A549 (cell line): ENCODE results near the gene PIAS4. TPM values are rescaled to one million over a fixed set of nuclear protein-coding genes. Genes with fewer than 3 reads are reported as not detected.
A peak's percentile ranks its signal among the peaks of the same experiment; 100 is the strongest.

Experiments used
- ATAC-seq, 2 experiments: fragments of 200-7000 bp in 1 of 2; fragments of >200 bp in 1 of 2; cut with Nextera tagmentation in 1 of 2; cut with Tn5 transposase in 1 of 2; 3 replicates each; pipeline versions ENCODE4 v1.8.0 to v1.9.1; 2018 to 2020; ENCODE audit warnings: mild to moderate bottlenecking in 1 of 2, moderate library complexity in 1 of 2
- CTCF ChIA-PET: fragments of 300-600 bp; sonication (Branson Sonifier 250); formaldehyde crosslinking; extraction: SDS; loops from one replicate; lab custom pipeline; 2021; ENCODE audit warnings: antibody characterized with exemption, inconsistent platforms; lab: Yijun Ruan, JAX
- POLR2A ChIA-PET: fragments of 350-600 bp; formaldehyde crosslinking; extraction: SDS; loops from one replicate; lab custom pipeline; 2021; ENCODE audit warnings: antibody characterized with exemption, inconsistent platforms; lab: Yijun Ruan, JAX
- DNase-seq, 2 experiments: peaks; one replicate each; pipeline versions ENCODE4 v3.0.0 to v3.0.0-alpha.2; 2011 to 2016; ENCODE audit warnings: low read depth in 1 of 2, low spot score in 1 of 2
- FAIRE-seq: peaks from 2 replicates; lab custom pipeline; 2011; peaks lifted over from hg19 to GRCh38; lab: Jason Lieb, UNC
- H3K27ac ChIP-seq, 2 experiments: fragments of >200 bp; sonication (Bioruptor Twin); formaldehyde crosslinking; 3 replicates each; pipeline ENCODE4 v1.5.1; 2016 to 2017
- H3K4me1 ChIP-seq: fragments of >200 bp; sonication (Bioruptor Twin); formaldehyde crosslinking; 3 replicates; pipeline ENCODE4 v1.6.1; 2016
- H3K4me2 ChIP-seq: fragments of >200 bp; sonication (Bioruptor Twin); formaldehyde crosslinking; 3 replicates; pipeline ENCODE4 v1.6.1; 2016
- H3K4me3 ChIP-seq: fragments of >200 bp; sonication (Bioruptor Twin); formaldehyde crosslinking; 3 replicates; pipeline ENCODE4 v1.5.1; 2016
- H3K9me3 ChIP-seq: fragments of >200 bp; sonication (Bioruptor Twin); formaldehyde crosslinking; 3 replicates; pipeline ENCODE4 v1.6.1; 2016
- BCL3 ChIP-seq: fragments of >200 bp; sonication (Bioruptor Twin); formaldehyde crosslinking; IDR thresholded peaks from 3 replicates; pipeline ENCODE4 v1.6.1; 2016
- BHLHE40 ChIP-seq: IDR thresholded peaks from 2 replicates; pipeline ENCODE4 v1.6.1; 2012; ENCODE audit warnings: low read depth, low read length, inconsistent platforms
- CBX8 ChIP-seq: fragments of 200-600 bp; sonication (generic); IDR thresholded peaks from 2 replicates; pipeline ENCODE4 v1.6.1; 2016
- EHMT2 ChIP-seq: fragments of 200-600 bp; sonication (generic); IDR thresholded peaks from 2 replicates; pipeline ENCODE4 v1.6.1; 2016; ENCODE audit warnings: antibody characterized with exemption, low read depth, mild to moderate bottlenecking, moderate library complexity
- EP300 ChIP-seq, 2 experiments: fragments of >200 bp; sonication (Bioruptor Twin); formaldehyde crosslinking; IDR thresholded peaks; 2 replicates in 1 of 2; 3 replicates in 1 of 2; pipeline ENCODE4 v1.6.1; 2016 to 2017
- ESRRA ChIP-seq: fragments of 150-350 bp; IDR thresholded peaks from 2 replicates; pipeline ENCODE4 v1.6.1; 2014; ENCODE audit warnings: mild to moderate bottlenecking, low read length, borderline replicate concordance
- FOSL2 ChIP-seq, 2 experiments: fragments of 450-650 bp in 1 of 2; fragments of >200 bp in 1 of 2; sonication (Bioruptor Twin) in 1 of 2; formaldehyde crosslinking; IDR thresholded peaks; 2 replicates each; pipeline versions ENCODE4 v1.5.0 to v1.6.1; 2016 to 2020; ENCODE audit warnings: mild to moderate bottlenecking in 1 of 2, moderate library complexity in 1 of 2
- GATA3 ChIP-seq: IDR thresholded peaks from 2 replicates; pipeline ENCODE4 v1.6.1; 2012; ENCODE audit warnings: borderline replicate concordance
- HDAC2 ChIP-seq: fragments of 200-600 bp; sonication (generic); IDR thresholded peaks from 2 replicates; pipeline ENCODE4 v1.6.1; 2016
- HES2 ChIP-seq: fragments of >200 bp; sonication (Bioruptor Twin); formaldehyde crosslinking; IDR thresholded peaks from 2 replicates; pipeline ENCODE4 v1.6.1; 2016
- HEYL ChIP-seq: fragments of 250-450 bp; sonication (Bioruptor Pico); IDR thresholded peaks from 2 replicates; pipeline ENCODE4 v1.8.0; 2021; ENCODE audit warnings: mild to moderate bottlenecking, moderate library complexity
- HMGXB4 ChIP-seq: fragments of 250-450 bp; sonication (Bioruptor Pico); IDR thresholded peaks from 2 replicates; pipeline ENCODE4 v1.5.0; 2021; ENCODE audit warnings: mild to moderate bottlenecking, moderate library complexity, borderline replicate concordance
- HOXA7 ChIP-seq: fragments of 250-450 bp; sonication (Bioruptor Pico); IDR thresholded peaks from 2 replicates; pipeline ENCODE4 v1.5.0; 2020; ENCODE audit warnings: mild to moderate bottlenecking, moderate library complexity
- KDM5A ChIP-seq: fragments of 200-600 bp; sonication (generic); IDR thresholded peaks from 2 replicates; pipeline ENCODE4 v1.6.1; 2016; ENCODE audit warnings: antibody characterized with exemption, mild to moderate bottlenecking
- MYC ChIP-seq: IDR thresholded peaks from 2 replicates; pipeline ENCODE4 v1.6.1; 2012; ENCODE audit warnings: mild to moderate bottlenecking, inconsistent platforms, low read length, improper control_type of control experiment, borderline replicate concordance
- POLR2AphosphoS2 ChIP-seq: conservative IDR thresholded peaks from 2 replicates; pipeline ENCODE4 v1.6.1; 2012; ENCODE audit warnings: low read length, improper control_type of control experiment, inconsistent platforms
- RARB ChIP-seq: fragments of 250-450 bp; sonication (Bioruptor Pico); IDR thresholded peaks from 2 replicates; pipeline ENCODE4 v1.8.0; 2021; ENCODE audit warnings: mild to moderate bottlenecking, moderate library complexity
- RCOR1 ChIP-seq: fragments of 150-350 bp; IDR thresholded peaks from 2 replicates; pipeline ENCODE4 v1.6.1; 2014; ENCODE audit warnings: antibody characterized with exemption, low read length, low read depth
- REST ChIP-seq: fragments of 200-600 bp; sonication (generic); IDR thresholded peaks from 2 replicates; pipeline ENCODE4 v1.6.1; 2016; ENCODE audit warnings: antibody characterized with exemption, mild to moderate bottlenecking, moderate library complexity
- RNF2 ChIP-seq: fragments of 200-600 bp; sonication (generic); IDR thresholded peaks from 2 replicates; pipeline ENCODE4 v1.6.1; 2016; ENCODE audit warnings: low read depth, mild to moderate bottlenecking, antibody characterized with exemption, moderate library complexity, borderline replicate concordance
- SMC3 ChIP-seq: fragments of >200 bp; sonication (Bioruptor Twin); formaldehyde crosslinking; IDR thresholded peaks from 3 replicates; pipeline ENCODE4 v1.6.1; 2018; ENCODE audit warnings: inconsistent platforms
- TP53 ChIP-seq: fragments of 250-450 bp; sonication (Bioruptor Pico); IDR thresholded peaks from 2 replicates; pipeline ENCODE4 v1.5.0; 2021; ENCODE audit warnings: mild to moderate bottlenecking, moderate library complexity
- ZNF302 ChIP-seq: fragments of 250-450 bp; sonication (Bioruptor Pico); IDR thresholded peaks from 2 replicates; pipeline ENCODE4 v1.9.0; 2021; ENCODE audit warnings: inconsistent platforms, mild to moderate bottlenecking, moderate library complexity
- WGBS: methylation state at CpG from one replicate; pipeline ENCODE4 v1.1.6; 2017; ENCODE audit errors: missing lambda C conversion rate; 5-methylcytosine and 5-hydroxymethylcytosine counted together
- polyA plus RNA-seq, 4 experiments: library from polyadenylated mRNA; depleted of rRNA in 3 of 4; stranded (reverse); fragments of >200 nt; fragmentation: RNase III in 1 of 4; extraction: RNeasy Plus Mini Kit Qiagen cat#74134 plus additional on column Dnase treatment in 1 of 4; gene quantifications; 2 replicates in 3 of 4; 3 replicates in 1 of 4; pipeline ENCODE4 v1.2.3, GENCODE V29; 2011 to 2017

The PIAS4 gene
- polyA plus RNA-seq, 2 of the 4 experiments (the other 2 are of a cell fraction), result 5.2 to 12.8 TPM

- TF ChIP-seq HMGXB4 (CRISPR knock-in tag) (no peak), ZNF302 (CRISPR knock-in tag) (no peak), BHLHE40 (no peak), HES2 (no peak), ESRRA (no peak)
Observed at GRCh38 chr19:3976495-3977241, 30.9 kb upstream of the PIAS4 start (continued).

GRCh38 chr19:3977242-3978143, 30.0 kb upstream of the PIAS4 start:
- Histone ChIP-seq H3K4me3 (no peak overlapping the region), H3K4me1 (peaks cover 12% of the 10 kb centered on the region; the same call in 2 of the 3 replicates), H3K27ac (no peak overlapping the region), H3K9me3 (no peaks in the 10 kb centered on the region)
- DNase-seq, result no peak
- POLR2A ChIA-PET, result interaction anchor here (0.5 to 2.5 kb wide), 2 partner anchors 8 to 39 kb away, joined by 3 to 13 read pairs; partner anchors contain the start of gene EEF2
- TF ChIP-seq SMC3, result no peak
- TF ChIP-seq ESRRA, result no peak
- no peak for TF ChIP-seq FOSL2 (IDR thresholded peaks at IDR 0.05)
- no peak for TF ChIP-seq FOSL2 (CRISPR knock-in tag; IDR thresholded peaks at IDR 0.05)
- no peak for TF ChIP-seq GATA3
- no peak for TF ChIP-seq HEYL (CRISPR knock-in tag)
- no peak for TF ChIP-seq REST
- TF ChIP-seq HDAC2, result no peak
- TF ChIP-seq EHMT2, result no peak
- TF ChIP-seq TP53, result no peak
- no peak for TF ChIP-seq POLR2AphosphoS2
- TF ChIP-seq CBX8, result no peak
- TF ChIP-seq RCOR1, result no peak
- TF ChIP-seq HOXA7 (CRISPR knock-in tag), result no peak
- no peak for TF ChIP-seq KDM5A
- no peak for TF ChIP-seq EP300 (IDR thresholded peaks at IDR 0.05)
- TF ChIP-seq BCL3, result no peak
- TF ChIP-seq MYC, result no peak
- TF ChIP-seq RARB (CRISPR knock-in tag), result no peak
- TF ChIP-seq RNF2, result no peak
- TF ChIP-seq, all 56 proteins: peak for 0
- 95% methylated on average over 40 of the region's 59 CpGs for WGBS
- no peak overlapping the region for H3K4me2 ChIP-seq
- ATAC-seq (peak in 1 of 2 experiments; percentile 5; a peak in 2 of 6 replicates), FAIRE-seq (no peak)
- CTCF ChIA-PET, result interaction anchor here (1.1 to 1.9 kb wide), 2 partner anchors 8 to 10 kb away, joined by 3 to 5 read pairs; partner anchors contain the start of gene EEF2
